Immature natural killer cell (primary cell): ENCODE results near the gene SPINK9. TPM values are rescaled to one million over a fixed set of nuclear protein-coding genes. Genes with fewer than 3 reads are reported as not detected.
A peak's percentile ranks its signal among the peaks of the same experiment; 100 is the strongest.

Source experiments
- DNase-seq, 3 donors: peaks; one replicate each; pipeline ENCODE4 v3.0.0; 2022; ENCODE audit warnings: mixed read lengths in 1 of 3
- H3K27ac Mint-ChIP-seq, 6 donors: one replicate each; pipeline ENCODE4 v1.8.0; 2020; ENCODE audit warnings: mixed read lengths in 6 of 6, mild to moderate bottlenecking in 5 of 6, inconsistent platforms in 4 of 6, moderate library complexity in 3 of 6
- H3K27me3 Mint-ChIP-seq, 3 donors: one replicate each; pipeline ENCODE4 v1.8.0; 2020 to 2021; ENCODE audit warnings: low read depth in 3 of 3, mild to moderate bottlenecking in 3 of 3, mixed read lengths in 3 of 3, moderate library complexity in 3 of 3, inconsistent platforms in 1 of 3
- H3K36me3 Mint-ChIP-seq, 3 donors: one replicate each; pipeline ENCODE4 v1.8.0; 2020; ENCODE audit warnings: mixed read lengths in 3 of 3, inconsistent platforms in 2 of 3, mild to moderate bottlenecking in 2 of 3
- H3K4me1 Mint-ChIP-seq, 2 donors: one replicate each; pipeline ENCODE4 v1.8.0; 2020; ENCODE audit warnings: inconsistent platforms in 2 of 2, mild to moderate bottlenecking in 2 of 2, mixed read lengths in 2 of 2, moderate library complexity in 1 of 2
- H3K4me3 Mint-ChIP-seq, 5 donors: one replicate each; pipeline ENCODE4 v1.8.0; 2020; ENCODE audit warnings: mild to moderate bottlenecking in 5 of 5, mixed read lengths in 5 of 5, inconsistent platforms in 3 of 5, moderate library complexity in 3 of 5
- H3K9me3 Mint-ChIP-seq, 6 donors: one replicate each; pipeline ENCODE4 v1.8.0; 2020; ENCODE audit warnings: mild to moderate bottlenecking in 6 of 6, mixed read lengths in 6 of 6, inconsistent platforms in 4 of 6, moderate library complexity in 3 of 6
- polyA plus RNA-seq, 3 donors: library from polyadenylated mRNA; unstranded; fragments of 300-500 nt; fragmentation: Illumina TruSeq; gene quantifications; one replicate each; pipeline ENCODE4 v1.2.3, GENCODE V29; 2021

Gene SPINK9
- polyA plus RNA-seq, 3 donors from 2014 or later: not detected

DNA sequence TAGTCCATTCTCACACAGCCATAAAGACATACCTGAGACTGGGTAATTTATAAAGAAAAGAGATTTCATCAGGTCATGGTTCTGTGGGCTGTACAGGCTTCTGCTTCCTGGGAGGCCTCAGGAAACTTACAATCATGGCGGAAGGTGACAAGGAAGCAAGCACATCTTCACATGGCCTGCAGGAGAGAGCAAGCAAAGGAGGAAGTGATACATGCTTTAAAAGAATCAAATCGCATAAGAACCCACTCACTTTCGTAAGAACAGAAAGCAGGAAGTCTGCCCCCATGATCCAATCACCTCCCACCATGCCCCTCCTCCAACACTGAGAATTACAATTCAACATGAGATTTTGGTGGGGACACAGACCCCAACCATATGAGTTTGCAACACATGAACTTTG, 43.3 kb downstream of the SPINK9 start:
- no peak overlapping the region for H3K27ac Mint-ChIP-seq
- H3K4me3 Mint-ChIP-seq: no peak overlapping the region

DNA sequence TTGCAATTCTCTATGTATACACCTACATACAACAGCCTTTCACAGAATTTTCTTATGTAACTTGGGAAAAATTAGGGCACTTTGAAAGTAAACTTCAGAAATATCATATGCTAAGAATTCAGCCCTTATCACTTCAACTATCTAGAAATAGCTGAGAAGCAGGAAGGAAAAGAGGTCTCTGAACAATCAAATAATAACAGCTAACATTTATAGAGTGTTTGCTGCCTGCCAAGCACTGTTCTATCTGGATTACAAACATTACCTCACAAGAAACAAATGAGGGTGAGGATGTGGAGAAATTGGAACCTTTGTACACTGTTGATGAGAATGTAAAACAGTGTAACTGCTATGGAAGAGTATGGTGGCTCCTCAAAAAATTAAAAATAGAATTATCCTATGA, 44.0 kb downstream of the SPINK9 start:
- peaks cover 3 to 4% (median 4%) of the 10 kb centered on the region in 3 donors for H3K27me3 Mint-ChIP-seq
- H3K9me3 Mint-ChIP-seq: no peaks in the 10 kb centered on the region
- H3K4me3 Mint-ChIP-seq: no peak overlapping the region
- no peak for DNase-seq
- no peak overlapping the region for H3K27ac Mint-ChIP-seq
- H3K4me1 Mint-ChIP-seq: peaks cover 15 to 18% of the 10 kb centered on the region in 2 donors
- peaks cover 8 to 18% (median 18%) of the 10 kb centered on the region in 3 donors for H3K36me3 Mint-ChIP-seq

More for the DNA sequence above, 43.3 kb downstream of the SPINK9 start:
- H3K27me3 Mint-ChIP-seq: peaks cover 0 to 1% (median under 1%) of the 10 kb centered on the region in 3 donors
- DNase-seq: no peak
- peaks cover 8 to 18% (median 18%) of the 10 kb centered on the region in 3 donors for H3K36me3 Mint-ChIP-seq
- H3K4me1 Mint-ChIP-seq: peaks cover 9 to 12% of the 10 kb centered on the region in 2 donors
- H3K9me3 Mint-ChIP-seq: no peaks in the 10 kb centered on the region

DNA sequence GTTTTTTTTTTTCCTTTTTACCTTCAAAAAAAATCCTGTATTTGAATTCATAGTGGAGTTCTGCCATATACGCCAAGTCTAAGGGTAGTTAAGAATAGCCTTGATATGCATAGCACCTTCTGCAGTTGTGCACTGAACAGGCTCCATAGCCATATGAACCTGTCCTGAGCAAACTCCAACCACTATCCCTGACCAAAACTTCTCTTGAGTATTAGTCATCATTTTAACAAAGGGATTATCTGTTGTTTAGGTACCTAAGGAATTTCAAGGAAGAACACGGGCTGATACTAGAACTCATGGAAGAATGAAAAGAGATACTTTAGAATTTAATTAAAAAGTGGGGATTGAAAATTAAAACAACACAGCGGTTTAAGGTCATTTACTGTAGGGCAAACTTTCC, 46.5 kb downstream of the SPINK9 start:
- H3K27ac Mint-ChIP-seq: no peak overlapping the region
- DNase-seq: no peak
- H3K4me3 Mint-ChIP-seq: peak overlapping the region in 1 of 5 donors; percentile 29
- H3K36me3 Mint-ChIP-seq: peaks cover 8 to 17% (median 16%) of the 10 kb centered on the region in 3 donors
- peaks cover 4% of the 10 kb centered on the region in 3 donors for H3K27me3 Mint-ChIP-seq
- peaks cover 38 to 44% of the 10 kb centered on the region in 2 donors for H3K4me1 Mint-ChIP-seq
- no peaks in the 10 kb centered on the region for H3K9me3 Mint-ChIP-seq

DNA sequence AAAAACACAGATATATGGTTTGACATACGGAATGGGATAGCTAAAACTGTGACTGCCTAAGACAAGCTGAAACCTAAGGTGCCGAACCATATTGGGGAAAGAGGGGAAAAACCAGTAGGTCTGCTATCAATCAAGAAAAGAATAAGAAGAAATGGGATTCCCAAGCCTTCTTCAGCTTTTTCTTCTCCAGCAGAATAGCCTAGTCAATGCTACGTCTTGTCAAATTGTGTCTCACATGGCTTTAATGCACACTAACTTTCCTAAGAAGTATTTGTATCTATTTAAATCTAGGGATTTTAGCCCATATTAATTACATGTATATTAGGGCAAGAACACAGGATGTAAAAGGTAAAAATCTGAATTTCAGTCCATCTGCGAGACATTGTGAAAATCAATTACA, 47.6 kb downstream of the SPINK9 start:
- Mint-ChIP-seq H3K9me3 (no peaks in the 10 kb centered on the region), H3K27me3 (peaks cover 4% of the 10 kb centered on the region in 3 donors), H3K4me1 (peaks cover 43 to 51% of the 10 kb centered on the region in 2 donors), H3K4me3 (peak overlapping the region; percentile 88 to 94 (median 91)), H3K27ac (peak overlapping the region; percentile 92 to 99 (median 96)), H3K36me3 (peaks cover 3 to 13% (median 8%) of the 10 kb centered on the region in 3 donors)
- DNase-seq: no peak

DNA sequence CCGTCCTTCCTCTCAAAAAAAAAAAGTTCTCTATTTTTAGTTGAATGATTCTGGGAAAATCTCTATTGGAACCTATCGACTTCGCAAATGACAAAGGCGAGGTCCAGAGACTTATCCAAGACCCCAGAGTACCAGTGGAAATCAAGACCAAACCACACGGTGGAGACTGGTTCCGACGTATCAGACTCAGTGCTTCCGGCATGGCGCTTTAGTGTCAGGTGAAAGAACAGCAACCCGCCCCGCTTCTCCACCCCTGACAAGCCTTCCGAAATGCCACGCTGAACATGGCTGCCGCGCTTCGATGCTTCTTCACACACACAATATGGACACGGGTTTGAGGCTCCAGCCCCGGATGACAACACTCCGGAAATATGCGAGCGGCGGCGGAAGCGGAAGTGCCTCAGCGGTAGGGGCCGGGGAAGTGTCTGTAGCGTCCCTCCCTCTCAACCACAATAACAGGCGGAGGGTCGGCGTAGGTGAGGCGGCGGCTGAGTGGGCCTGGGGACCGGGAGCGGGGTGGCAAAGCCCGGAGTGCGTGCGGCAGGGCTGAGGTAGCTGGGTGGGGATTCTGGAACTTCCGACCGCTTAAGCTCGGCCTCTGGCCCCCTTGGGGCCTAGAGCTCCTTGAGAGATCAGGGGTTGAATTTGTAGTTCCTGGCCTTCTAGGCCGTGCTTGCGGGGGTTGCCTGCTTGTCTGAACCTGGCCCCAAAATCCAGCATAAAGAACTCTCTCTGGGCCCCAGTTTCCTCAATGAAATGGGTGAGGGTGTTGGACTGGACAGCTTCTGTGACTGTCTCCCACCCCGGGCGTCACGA, 48.4 kb downstream of the SPINK9 start, which contains the start of gene FBXO38:
Gene FBXO38 (plus strand): TSS at position 395 of the 816 bp plus-strand sequence. CDS start 10,819 bp downstream, outside the sequence.
- DNase-seq: peak; percentile 96
- H3K4me3 Mint-ChIP-seq: peak within 1 kb of the TSS; percentile 88 to 94 (median 91)
- H3K27me3 Mint-ChIP-seq: peaks cover 4 to 5% (median 4%) of the 10 kb centered on the region in 3 donors
- peaks cover 47 to 55% of the 10 kb centered on the region in 2 donors for H3K4me1 Mint-ChIP-seq
- peaks cover 0 to 7% (median under 1%) of the 10 kb centered on the region in 3 donors for H3K36me3 Mint-ChIP-seq
- H3K9me3 Mint-ChIP-seq: no peaks in the 10 kb centered on the region
- peak within 1 kb of the TSS; percentile 92 to 99 (median 96) for H3K27ac Mint-ChIP-seq

DNA sequence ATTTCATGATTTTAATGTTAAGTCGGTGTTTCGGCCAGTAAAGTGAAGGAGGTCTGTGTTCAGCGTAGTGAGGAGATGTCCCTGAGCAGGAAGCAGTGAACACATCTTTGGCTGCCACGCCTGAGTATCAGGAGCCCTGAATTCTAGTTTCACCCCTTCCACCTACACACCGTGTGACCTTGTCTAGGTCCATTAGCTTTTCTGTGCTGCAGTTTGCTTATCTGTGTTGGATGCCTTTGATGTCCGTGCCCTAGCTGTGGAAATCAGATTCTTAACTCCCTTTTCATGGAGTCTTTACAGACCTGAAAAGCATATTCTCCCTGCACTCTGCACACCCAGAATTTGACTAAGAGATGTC, 49.0 kb downstream of the SPINK9 start:
- peak overlapping the region; percentile 88 to 94 (median 91) for H3K4me3 Mint-ChIP-seq
- H3K27me3 Mint-ChIP-seq: peaks cover 4 to 5% (median 4%) of the 10 kb centered on the region in 3 donors
- peaks cover 0 to 4% (median 0%) of the 10 kb centered on the region in 3 donors for H3K36me3 Mint-ChIP-seq
- no peak for DNase-seq
- H3K27ac Mint-ChIP-seq: peak overlapping the region; percentile 92 to 99 (median 96)
- peaks cover 49 to 58% of the 10 kb centered on the region in 2 donors for H3K4me1 Mint-ChIP-seq
- no peaks in the 10 kb centered on the region for H3K9me3 Mint-ChIP-seq

DNA sequence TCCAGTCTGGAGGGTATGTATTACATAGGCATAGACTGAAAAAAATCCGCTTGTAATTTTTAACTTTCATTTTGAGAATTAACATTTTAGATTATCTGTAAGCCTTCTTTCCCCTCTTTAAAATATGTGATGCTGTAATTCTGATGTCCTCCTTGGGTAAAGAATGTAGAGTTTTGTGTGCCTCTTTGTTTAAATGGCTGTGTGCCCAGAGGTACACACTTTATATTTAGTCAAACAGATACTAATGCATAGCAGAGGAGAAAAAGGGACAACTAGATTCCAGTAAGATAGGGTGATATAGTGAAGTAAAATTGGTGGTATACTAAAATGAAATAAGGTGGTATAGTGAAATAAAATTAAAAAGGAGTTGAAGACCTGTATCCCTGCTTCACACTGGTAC, 49.7 kb downstream of the SPINK9 start:
- Mint-ChIP-seq H3K4me1 (peaks cover 49 to 58% of the 10 kb centered on the region in 2 donors), H3K36me3 (peaks cover 0 to 4% (median 0%) of the 10 kb centered on the region in 3 donors), H3K4me3 (peak overlapping the region; percentile 88 to 94 (median 91)), H3K27me3 (peaks cover 4 to 5% (median 4%) of the 10 kb centered on the region in 3 donors), H3K9me3 (no peaks in the 10 kb centered on the region), H3K27ac (peak overlapping the region; percentile 92 to 99 (median 96))
- no peak for DNase-seq

DNA sequence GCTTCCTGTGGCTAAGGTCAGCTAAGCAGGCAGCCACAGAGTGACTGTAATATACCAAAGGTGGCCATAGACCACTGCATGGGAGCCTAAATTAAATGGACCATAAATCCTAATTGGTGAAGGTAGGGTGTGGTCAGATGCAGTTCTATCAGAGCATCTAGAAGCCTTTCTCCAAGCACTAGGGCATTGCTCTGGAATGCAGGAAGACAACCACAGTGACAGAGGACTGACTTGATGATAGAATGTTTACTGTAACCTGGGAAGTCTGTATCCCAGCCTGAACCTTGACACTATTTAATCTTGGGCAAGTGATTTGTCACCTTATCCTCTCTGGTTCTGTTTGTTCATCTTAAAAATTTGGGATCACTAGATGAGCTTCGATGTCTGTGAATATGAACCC, 50.7 kb downstream of the SPINK9 start:
- Mint-ChIP-seq H3K9me3 (no peaks in the 10 kb centered on the region), H3K27ac (peak overlapping the region in 5 of 6 donors; percentile 33 to 99 (median 94)), H3K27me3 (peaks cover 4 to 5% (median 4%) of the 10 kb centered on the region in 3 donors), H3K4me3 (peak overlapping the region in 3 of 5 donors; percentile 6 to 91 (median 50)), H3K36me3 (peaks cover 0 to 4% (median 0%) of the 10 kb centered on the region in 3 donors), H3K4me1 (peaks cover 55 to 66% of the 10 kb centered on the region in 2 donors)
- DNase-seq: no peak

DNA sequence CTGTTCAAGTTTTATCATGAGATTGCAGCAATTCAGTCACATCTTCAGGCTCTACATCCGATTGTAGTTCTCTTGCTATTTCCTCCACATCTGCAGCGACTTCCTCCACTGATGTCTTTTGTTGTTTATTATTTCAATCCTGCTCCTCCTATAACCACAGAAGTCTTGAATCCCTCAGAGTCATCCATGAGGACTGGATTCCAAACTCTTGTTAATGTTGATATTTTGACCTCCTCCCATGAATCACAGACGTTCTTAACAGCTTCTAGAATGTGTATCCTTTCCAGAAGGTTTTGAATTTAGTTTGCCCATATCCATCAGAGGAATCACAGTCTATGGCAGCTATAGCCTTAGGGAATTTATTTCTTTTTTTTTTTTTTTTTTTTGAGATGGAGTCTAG, 52.0 kb downstream of the SPINK9 start:
- no peak for DNase-seq
- peaks cover 0 to 4% (median 0%) of the 10 kb centered on the region in 3 donors for H3K36me3 Mint-ChIP-seq
- H3K27ac Mint-ChIP-seq: peak overlapping the region in 3 of 6 donors; percentile 20 to 60 (median 39)
- H3K4me1 Mint-ChIP-seq: peaks cover 64 to 78% of the 10 kb centered on the region in 2 donors
- no peak overlapping the region for H3K4me3 Mint-ChIP-seq
- H3K9me3 Mint-ChIP-seq: no peaks in the 10 kb centered on the region
- peaks cover 4 to 5% (median 4%) of the 10 kb centered on the region in 3 donors for H3K27me3 Mint-ChIP-seq

DNA sequence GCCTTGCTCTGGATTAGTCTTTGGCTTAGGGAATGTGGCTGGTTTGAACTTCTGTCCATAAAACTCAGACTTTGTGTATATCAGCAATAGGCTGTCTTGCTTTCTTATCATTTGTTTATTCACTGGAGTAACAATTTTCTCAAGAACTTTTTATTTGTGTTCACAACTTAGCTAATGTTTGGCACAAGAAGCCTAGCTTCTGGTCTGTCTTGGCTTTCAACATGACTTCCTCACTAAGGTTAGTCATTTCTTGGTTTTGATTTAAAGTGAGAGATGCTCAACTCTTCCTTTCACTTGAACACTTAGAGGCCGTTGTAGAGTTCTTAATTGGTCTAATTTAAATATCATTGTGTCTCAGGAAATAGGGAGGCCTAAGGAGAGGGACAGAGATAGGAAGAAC, 53.3 kb downstream of the SPINK9 start:
- H3K36me3 Mint-ChIP-seq: peaks cover 0 to 4% (median 0%) of the 10 kb centered on the region in 3 donors
- H3K9me3 Mint-ChIP-seq: no peaks in the 10 kb centered on the region
- H3K4me1 Mint-ChIP-seq: peaks cover 63 to 80% of the 10 kb centered on the region in 2 donors
- no peak overlapping the region for H3K4me3 Mint-ChIP-seq
- DNase-seq: no peak
- peak overlapping the region in 1 of 6 donors; percentile 47 for H3K27ac Mint-ChIP-seq
- H3K27me3 Mint-ChIP-seq: peaks cover 3 to 4% (median 4%) of the 10 kb centered on the region in 3 donors

Other genes with a start within 250 kb of the SPINK9 start
- gene SPINK14, start 167.0 kb upstream of the SPINK9 start, polyA plus RNA-seq: not detected
- gene SPINK6, start 132.5 kb upstream of the SPINK9 start, polyA plus RNA-seq: not detected
- not detected for gene MARCOL, start 97.0 kb upstream of the SPINK9 start, polyA plus RNA-seq
- not detected for gene SPINK13, start 66.8 kb upstream of the SPINK9 start, polyA plus RNA-seq
- gene SPINK7, start 23.1 kb upstream of the SPINK9 start, polyA plus RNA-seq: not detected
- gene FBXO38, start 48.4 kb downstream of the SPINK9 start, polyA plus RNA-seq: 10 to 100 TPM in 1 of 3 donors, 1 to 10 TPM in 2; 6.4 to 33.4 (median 10.0) TPM